Hematopoietic multipotent progenitor cell treated with erythropoietin and hydrocortisone succinate and interleukin-3 and kit ligand, for 15 days (in vitro differentiated cells): ENCODE data around the gene TBX1.
"Not testable (repeated sequence)": the region's sequence is repeated elsewhere in the genome, so short reads cannot be mapped to it uniquely, and the experiment has no call there.

Experiments
- DNase-seq: peaks from one replicate; pipeline ENCODE4 v3.0.0-alpha.2; 2015; ENCODE audit warnings: low spot score

TBX1 gene

DNA sequence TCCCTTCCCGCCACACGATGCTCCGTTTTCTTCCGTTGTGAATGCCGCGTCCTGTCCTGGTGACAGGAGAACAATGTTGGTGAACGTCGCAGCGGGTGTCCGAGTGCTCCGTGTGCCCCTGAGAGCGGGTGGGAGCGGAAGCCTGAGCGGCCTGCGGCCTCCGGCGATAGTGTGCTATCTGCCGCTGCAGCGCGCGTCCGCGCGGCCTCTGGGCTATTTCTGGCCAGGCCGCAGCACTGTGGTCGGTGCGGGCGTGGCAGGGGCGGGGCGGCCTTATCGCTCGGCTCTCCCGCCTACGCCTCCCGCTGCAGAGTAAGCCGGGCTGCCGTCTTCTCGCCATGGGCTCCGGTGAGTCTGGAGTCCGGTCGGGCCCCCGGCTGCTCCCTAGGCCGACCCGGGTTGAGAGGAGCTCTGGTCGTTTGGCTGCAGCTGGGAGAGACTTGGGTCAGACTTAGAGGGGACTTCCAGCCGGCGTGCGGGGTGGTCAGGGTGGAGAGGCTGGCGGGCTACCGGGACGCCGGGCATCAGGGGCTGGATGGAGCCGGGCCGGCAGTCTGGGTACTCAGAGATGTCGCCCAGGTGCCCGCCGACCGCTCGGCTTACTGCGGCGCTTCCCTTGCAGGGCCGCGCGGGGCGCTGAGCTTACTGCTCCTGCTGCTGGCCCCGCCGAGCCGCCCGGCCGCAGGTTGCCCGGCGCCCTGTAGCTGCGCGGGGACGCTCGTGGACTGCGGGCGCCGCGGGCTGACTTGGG is 37.2 kb upstream of the TBX1 start, which contains the start of gene GP1BB:
Gene GP1BB, plus strand, starts transcription at position 308 of the 751 bp plus-strand sequence. Its CDS starts 31 bp downstream, at position 339.
- DNase-seq, result peak; percentile 19

DNA sequence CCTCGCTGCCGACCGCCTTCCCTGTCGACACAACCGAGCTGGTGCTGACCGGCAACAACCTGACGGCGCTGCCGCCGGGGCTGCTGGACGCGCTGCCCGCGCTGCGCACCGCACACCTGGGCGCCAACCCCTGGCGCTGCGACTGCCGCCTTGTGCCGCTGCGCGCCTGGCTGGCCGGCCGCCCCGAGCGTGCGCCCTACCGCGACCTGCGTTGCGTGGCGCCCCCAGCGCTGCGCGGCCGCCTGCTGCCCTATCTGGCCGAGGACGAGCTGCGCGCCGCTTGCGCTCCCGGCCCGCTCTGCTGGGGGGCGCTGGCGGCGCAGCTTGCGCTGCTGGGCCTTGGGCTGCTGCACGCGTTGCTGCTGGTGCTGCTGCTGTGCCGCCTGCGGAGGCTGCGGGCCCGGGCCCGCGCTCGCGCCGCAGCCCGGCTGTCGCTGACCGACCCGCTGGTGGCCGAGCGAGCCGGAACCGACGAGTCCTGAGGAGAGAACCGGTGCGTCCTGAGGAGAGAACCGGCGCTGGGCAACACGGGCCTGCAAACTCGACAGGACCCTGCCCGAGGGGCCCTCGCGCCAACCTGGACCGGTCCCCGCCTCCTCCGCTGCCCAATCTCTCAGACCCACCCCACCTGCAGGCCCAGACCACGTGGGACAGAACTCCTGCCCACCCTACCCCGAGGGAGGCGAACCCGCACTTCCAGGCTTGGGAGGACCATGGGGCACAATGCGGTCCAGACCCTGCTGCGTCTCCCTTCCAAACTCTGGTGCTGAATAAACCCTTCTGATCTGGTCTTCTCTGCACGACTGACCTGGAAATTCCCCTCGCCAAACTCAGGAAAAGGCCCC is 36.4 kb upstream of the TBX1 start:
- no peak for DNase-seq

DNA sequence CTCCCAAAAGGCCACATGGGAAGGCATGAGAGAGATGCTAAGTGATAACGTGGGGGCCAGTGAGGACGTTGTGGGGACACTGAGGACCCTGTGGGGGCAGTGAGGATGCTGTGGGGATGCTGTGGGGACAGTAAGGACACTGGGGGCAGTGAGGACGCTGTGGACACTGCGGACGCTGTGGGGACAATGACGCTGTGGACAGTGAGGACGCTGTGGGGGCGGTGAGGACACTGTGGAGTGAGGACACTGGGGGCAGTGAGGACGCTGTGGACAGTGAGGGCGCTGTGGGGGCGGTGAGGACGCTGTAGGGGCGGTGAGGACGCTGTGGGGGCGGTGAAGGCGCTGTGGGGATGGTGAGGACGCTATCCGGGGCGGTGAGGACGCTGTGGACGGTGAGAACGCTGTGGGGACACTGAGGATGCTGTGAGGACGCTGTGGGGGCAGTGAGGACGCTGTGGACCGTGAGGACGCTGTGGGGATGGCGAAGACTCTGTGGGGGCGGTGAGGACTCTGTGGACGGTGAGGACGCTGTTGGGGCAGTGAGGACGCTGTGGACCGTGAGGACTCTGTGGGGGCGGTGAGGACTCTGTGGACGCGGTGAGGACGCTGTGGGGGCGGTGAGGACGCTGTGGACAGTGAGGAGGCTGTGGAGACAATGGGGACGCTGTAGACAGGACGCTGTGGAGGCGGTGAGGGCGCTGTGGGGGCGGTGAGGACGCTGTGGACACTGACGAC is 35.5 kb upstream of the TBX1 start:
- DNase-seq, result no peak

DNA sequence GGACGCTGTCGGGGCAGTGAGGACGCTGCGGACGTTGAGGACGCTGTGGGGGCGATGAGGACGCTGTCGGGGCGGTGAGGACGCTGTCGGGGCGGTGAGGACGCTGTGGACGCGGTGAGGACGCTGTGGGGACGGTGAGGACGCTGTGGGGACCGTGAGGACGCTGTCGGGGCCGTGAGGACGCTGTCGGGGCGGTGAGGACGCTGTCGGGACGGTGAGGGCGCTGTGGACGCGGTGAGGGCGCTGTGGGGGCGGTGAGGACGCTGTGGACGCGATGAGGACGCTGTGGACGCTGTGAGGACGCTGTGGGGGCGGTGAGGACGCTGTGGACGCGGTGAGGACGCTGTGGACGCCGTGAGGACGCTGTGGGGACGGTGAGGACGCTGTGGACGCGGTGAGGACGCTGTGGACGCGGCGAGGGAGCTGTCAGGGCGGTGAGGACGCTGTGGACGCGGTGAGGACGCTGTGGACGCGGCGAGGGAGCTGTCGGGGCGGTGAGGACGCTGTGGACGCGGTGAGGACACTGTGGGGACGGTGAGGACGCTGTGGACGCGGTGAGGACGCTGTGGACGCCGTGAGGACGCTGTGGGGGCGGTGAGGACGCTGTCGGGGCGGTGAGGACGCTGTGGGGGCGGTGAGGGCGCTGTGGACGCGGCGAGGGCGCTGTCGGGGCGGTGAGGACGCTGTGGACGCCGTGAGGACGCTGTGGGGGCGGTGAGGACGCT is 34.4 kb upstream of the TBX1 start:
- not testable (repeated sequence) for DNase-seq

DNA sequence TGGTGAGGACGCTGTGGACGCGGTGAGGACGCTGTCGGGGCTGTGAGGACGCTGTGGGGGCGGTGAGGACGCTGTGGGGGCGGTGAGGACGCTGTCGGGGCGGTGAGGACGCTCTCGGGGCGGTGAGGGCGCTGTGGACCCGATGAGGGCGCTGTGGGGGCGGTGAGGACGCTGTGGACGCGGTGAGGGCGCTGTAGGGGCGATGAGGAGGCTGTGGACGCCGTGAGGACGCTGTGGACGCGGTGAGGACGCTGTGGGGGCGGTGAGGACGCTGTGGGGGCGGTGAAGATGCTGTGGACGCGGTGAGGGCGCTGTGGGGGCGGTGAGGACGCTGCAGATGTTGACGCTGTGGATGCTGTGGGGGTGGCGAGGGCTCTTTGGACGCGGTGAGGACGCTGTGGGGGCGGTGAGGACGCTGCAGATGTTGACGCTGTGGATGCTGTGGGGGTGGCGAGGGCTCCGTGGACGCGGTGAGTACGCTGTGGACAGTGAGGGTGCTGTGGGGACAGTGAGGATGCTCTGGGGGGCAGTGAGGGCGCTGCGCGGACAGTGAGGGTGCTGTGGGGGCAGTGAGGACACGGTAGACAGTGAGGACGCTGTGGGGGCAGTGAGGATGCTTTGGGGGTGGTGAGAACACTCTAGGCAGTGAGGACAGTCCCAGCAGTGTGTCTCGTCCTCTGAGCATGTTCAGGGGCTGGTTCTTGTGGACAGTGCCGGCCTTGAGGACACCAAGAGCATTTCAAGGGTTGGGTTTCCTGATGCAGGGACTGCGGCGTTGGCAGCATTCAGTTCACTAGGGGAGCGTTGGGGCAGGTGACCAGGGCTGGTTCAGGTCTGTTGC is 33.0 kb upstream of the TBX1 start:
- DNase-seq, result no peak

DNA sequence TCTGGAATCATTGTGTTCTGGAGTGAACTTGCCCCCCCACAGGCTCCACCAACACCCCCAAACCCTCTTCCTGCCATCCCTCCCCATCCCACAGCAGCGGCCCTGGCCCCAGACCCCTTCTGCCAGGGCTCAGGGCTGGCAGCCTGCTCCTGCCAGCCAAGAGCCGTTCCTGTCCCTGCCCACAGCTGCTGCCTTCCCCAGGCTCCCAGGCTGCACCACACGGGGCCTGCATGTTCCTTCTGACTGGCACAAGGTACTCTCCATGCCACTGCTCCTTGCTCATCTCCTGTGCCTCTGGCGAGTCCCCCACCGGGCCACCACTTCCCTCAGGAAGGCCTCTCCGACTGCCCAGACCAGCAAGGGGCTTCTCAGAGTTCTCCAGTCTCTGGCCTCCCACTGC is 32.3 kb upstream of the TBX1 start:
- DNase-seq, result no peak

DNA sequence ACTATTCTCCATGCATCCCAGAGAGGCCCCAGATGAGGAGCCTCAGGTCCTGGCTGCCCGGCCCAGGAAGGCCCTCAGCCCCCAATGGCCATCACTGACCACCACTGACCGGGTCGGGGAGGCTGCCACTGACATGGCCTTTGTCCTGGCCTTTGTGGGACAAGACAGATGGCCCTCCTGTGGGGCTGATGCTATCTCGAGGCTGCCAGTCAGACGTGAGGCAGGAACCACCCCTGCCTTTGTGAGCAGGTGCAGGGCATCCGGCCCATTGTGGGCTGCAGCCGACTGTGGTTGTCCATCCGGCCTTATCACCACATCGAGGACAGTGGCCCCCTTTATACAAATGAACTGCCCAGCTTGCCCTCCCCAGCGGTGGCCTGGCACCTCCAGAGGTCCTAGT is 31.7 kb upstream of the TBX1 start:
- no peak for DNase-seq

DNA sequence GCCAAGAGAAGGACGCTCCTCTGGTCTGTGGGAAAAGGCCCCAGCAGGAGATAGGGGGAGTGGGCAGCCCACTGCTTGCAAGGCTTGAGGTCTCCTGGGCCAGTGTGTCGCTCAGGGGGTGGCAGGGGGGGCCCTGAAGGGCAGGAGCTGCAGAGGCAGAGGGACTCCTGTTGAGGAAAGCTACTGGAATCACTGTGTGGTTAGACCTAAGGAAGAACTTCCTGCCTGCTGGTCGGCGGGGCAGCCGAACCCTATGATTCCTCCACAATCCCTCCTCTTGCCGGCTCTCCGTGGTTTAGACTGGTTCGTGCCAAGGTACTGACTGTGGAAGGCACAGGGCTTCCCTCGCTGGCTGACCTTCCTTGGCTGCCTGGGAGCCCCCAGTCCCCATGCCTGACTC is 31.1 kb upstream of the TBX1 start:
- no peak for DNase-seq

DNA sequence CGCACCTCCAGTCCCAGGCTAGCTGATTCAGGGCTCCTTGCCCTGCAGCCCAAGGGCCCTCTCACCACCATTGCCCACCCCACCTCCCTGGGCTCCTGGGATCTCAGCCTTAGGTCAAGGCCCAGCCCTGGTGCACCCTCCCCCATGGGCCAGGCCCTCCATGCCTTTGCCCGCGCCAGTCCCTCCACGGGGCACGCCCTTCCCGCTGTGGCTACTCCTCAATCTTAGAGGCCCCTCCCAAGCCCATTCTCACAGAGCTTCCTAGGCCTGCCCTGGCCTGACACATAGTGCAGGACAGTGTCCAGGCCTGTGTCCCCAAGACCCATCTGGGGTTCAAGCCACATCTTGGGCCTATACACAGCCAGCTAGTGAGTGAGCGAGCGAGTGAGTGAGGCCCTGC is 30.4 kb upstream of the TBX1 start:
- no peak for DNase-seq

DNA sequence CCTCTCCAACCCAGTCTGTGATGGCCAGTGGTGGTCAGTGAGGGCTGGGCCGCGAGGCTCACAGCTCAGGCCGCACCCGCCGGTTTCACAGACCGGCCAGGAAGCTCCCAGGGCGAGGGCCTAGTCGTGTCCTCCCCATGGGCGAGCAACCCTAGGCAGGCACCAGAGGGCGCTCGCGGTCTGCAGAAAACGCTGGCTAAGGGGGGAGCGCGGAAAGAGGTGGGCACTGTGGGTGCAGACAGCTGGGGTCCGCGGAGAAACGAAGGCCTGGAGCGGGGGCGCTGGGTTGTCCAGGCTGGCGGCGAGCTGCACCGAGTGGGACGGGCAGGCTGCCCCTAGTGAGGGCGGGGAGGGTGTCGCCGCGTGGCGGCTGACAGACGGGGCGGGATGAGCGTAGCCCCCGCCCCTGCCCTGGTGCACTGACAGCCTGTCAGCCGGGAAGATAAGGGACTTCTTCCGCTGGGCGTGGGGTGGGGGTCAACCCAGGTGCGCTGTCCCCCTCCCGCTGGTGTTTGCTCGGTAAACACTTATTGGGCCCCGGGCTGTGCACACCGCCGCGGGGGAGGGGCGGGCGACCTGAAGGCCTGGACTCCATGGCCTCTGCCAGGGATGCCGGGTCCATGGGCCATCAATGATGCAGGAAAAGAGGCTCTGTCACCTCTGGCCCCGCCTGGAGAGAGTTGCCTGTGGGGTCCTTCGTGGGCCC is 29.8 kb upstream of the TBX1 start:
- DNase-seq, result peak; percentile 81

DNA sequence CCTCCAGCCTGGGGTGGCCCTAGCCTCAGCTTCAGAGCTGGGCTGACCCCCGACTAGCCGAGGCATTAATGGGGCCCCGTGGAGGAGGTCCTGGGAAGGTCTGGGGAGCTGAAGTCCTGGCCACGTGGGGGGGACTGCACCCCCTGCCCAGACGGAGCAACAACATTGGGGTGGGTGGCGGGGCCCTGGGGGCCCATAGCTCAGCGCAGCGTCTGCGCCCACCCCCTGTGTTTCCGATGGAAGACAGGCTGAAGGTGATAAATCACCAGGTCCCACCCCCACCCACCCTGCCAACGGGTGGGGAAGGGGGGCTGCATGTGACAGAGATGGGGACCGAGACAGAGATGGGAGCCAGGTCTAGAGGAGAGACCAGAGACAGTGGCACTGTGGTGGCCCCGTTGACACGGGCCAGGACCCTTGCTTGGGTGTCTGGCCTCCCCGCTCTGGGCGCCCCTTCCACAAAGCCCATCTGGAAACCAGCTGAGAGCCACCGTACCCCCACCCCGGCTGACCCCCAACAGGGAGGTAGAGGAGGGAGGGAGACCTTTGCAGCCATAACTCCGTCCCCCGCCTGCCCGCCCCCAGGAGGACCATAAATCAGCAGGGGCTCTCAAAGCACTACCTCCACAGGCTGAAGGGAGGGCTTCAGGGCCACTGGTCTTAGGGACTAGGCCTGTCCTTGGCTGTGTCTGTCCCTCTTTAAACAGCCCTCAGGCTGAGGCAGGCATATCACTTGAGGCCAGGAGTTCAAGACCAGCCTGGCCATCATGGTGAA is 29.0 kb upstream of the TBX1 start:
- DNase-seq, result no peak

DNA sequence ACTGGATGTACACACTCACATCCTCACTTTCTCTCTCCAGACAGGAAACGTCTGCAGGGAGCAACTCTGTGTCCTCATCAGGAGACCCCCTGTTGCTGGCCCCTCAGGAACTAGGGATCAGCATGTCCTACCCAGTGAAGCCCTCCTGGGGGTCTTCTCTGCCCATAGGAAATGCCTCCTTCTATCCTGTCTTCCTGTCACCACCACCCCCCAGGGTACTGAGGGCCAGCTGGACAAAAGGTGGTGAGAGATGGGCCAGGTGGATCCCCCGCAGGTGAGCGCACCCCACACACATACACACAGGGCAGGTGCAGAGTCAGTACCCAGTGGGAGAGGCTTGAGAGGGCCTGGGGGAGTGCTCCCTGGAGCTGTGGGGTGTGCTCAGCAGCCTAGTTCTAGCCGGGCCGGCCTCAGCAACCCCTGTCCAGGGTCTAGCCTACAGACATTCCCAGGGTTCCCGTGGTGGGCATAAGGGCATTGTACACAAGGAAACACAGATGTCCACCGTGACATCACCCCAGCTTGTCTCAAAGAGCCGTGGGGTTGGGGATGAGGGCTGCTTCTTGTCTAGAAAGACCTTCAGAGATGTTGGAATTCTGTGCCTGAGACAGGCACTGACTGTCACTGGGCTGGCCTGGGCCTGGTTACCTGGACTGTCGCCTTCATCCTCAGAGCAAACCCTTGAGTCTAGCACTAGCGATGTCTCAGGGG is 28.0 kb upstream of the TBX1 start:
- DNase-seq, result no peak

DNA sequence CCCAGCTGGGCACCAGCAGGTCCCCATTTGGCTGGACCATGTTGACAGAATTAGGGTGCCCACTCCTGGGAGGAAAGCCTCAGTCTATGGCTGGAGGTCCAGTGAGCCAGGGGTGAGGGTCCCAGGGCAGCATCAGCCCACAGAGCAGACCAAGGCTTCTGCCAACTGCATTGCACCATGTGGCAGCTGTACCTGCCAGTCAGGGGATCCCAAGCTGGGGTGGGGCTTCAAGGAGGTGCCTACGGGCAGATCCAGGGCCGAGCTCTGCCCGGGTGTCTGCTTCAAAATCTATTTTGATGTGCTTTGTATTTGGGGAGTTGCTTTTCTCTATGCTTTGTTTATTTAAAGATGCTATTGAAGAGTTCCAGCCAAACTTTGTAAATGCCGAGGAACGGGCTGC is 26.8 kb upstream of the TBX1 start:
- DNase-seq, result no peak

DNA sequence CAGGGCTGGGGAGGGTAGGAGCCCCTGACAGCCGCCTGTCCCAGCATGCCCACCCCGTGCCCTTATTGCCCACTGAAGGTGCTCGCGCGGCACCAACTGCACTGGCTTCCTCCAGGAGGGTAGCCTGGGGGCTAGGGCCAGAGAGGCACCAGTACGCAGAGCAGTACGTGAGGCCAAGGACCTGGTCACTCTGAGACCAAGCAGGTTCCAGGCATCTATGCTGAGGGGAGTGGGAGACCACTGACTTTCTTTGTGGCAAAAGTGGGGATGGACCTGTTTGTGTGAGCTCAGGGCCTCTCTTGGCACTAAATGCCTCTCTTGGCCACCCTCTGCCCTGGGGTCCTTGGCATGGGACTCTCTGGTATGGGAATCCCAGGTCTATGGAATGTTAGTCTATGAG is 26.4 kb upstream of the TBX1 start:
- no peak for DNase-seq

DNA sequence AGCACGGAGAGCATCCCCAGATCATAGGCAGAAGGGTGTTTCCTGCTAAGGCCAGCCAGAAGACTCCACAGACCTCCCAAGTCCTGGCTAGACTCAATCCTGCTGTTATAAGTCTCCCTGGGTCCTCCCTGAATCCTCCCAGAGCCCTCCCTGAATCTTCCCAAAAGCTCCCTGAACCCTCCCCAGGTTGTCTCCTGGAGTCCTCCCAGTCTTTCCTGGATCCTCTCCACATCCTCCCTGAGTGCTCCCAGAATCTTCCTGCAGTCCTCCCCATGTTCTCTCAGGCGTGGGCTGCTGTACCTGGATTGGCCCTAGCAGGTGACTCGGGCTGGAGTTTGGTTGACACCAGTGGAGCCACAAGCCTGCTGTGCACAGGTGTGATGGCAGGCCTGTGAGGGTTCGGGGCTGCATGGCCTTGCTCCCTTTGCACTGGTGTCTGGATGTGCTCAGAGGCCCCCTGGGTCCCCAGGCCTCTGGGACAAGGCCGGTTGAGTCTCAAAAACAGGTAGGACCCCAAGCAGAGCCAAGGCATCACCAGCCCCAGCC is 25.7 kb upstream of the TBX1 start:
- DNase-seq, result no peak

DNA sequence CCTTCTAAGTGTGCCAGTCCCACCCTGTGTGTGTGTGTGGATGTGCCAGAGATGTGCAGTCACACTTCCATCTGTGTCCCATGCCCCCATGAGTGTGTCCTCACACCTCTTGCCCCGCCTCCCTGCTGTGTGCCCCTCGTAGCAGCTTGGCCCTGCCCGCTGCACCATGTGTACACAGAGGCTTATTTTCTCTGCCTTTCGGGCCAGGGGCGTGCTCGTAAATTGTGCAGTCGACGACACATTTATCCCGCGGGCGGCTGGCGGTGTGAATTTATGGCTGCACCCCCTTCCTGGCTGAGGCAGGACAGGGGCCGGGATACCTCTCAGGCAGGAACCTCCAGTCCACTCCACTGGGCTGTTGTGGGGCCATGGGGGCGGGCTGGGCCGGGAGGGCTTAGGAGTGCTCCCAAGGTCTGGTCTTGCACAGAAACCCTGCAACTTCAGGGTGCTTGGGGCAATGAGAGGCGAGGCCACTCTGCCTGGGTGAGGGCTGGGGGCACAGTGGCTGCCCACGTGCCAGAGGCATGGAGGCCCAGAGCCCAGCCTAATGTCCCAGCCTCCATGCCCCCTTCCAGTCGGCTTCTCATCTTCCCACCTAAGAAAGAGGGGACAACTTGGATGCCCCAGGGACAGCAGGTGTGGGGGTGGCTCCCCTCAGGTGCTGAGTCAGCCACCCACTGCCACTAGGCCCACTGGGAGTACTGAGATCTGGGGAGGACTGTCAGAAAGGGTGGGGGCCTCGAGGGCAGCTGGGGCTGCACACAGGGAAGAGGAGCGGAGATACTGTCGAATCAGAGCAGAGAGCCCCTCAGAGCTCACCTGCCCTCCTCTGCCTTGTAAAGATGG is 24.7 kb upstream of the TBX1 start:
- DNase-seq, result no peak

DNA sequence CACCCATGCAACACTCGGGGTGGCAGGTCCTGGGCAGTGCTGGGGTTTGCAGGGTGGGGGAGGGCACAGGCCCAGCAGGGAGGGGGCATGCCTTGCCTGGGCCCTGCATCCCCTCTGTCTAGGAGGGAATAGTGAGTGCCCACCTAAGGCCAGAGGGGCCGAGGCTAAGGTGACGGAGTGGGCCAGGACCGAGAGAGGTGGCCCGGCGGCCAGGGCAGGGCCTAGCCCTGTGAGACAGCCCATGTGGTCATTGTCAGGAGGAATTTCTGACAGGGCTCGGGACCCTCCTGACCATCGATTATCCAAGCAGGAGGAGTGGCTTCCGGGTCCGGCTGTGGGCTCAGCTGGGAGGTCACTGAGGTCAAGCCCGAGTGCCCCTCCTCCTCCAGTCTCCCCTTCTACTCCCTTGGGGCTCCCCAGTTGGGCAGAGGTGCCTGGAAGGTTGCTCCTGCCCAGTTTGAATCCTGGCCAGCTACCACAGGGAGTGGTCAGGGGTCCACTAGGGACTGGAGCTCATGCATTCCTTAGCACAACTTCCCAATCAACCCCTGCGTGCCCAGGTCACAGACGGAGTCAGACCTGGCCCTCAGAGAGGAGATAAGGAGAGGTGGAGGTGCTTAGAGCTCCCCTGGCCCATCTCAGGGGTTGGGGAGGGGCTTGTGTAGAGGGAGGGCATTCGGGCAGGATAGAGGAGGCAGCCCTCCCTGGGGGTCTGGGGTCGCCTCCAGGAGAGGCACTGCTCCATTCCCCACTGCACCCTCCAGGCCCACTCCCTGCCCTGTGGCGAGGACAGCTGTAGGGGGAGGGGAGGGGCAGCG is 22.5 kb upstream of the TBX1 start:
- no peak for DNase-seq
